K562 (cell line): ENCODE results near the gene MEF2D.

ENCODE experiments used
- CTCF ChIP-seq, 3 experiments: IDR thresholded peaks in 2 of 3; conservative IDR thresholded peaks in 1 of 3; 2 replicates each; pipeline ENCODE4 v1.5.1; 2011 to 2012; ENCODE audit warnings: low read length in 3 of 3, mild to moderate bottlenecking in 3 of 3, control low read depth in 2 of 3, improper control_type of control experiment in 1 of 3, inconsistent platforms in 1 of 3, low read depth in 1 of 3, mixed read lengths in 1 of 3, moderate library complexity in 1 of 3; ENCODE audit not compliant: insufficient read depth in 2 of 3
- HMBOX1 ChIP-seq: sonication (generic); IDR thresholded peaks from 2 replicates; pipeline ENCODE4 v1.6.1; 2016
- JUNB ChIP-seq: fragments of 450-650 bp; formaldehyde crosslinking; conservative IDR thresholded peaks from 2 replicates; pipeline ENCODE4 v1.4.0; 2020; ENCODE audit warnings: mild to moderate bottlenecking
- JUND ChIP-seq, 2 experiments: IDR thresholded peaks; 2 replicates in 1 of 2; 3 replicates in 1 of 2; pipeline ENCODE4 v1.6.1; 2011; ENCODE audit warnings: borderline replicate concordance in 2 of 2, low read depth in 2 of 2, low read length in 2 of 2, improper control_type of control experiment in 1 of 2, missing biosample characterization in 1 of 2, missing genetic modification characterization in 1 of 2, missing genetic modification reagents in 1 of 2
- MYNN ChIP-seq, 2 experiments: sonication (generic); formaldehyde crosslinking in 1 of 2; IDR thresholded peaks; 2 replicates each; pipeline versions ENCODE4 v1.5.0 to v1.6.1; 2016 to 2020; ENCODE audit warnings: antibody characterized with exemption in 1 of 2, missing genetic modification reagents in 1 of 2
- NBN ChIP-seq: fragments of 450-650 bp; IDR thresholded peaks from 2 replicates; pipeline ENCODE4 v1.6.1; 2016; ENCODE audit warnings: low read depth, mild to moderate bottlenecking
- SRF ChIP-seq, 2 experiments: fragments of 250-450, 450-650 bp in 1 of 2; sonication (Bioruptor Pico) in 1 of 2; sonication (generic) in 1 of 2; formaldehyde crosslinking; IDR thresholded peaks; 2 replicates each; pipeline versions ENCODE4 v1.5.0 to v1.5.1; 2020 to 2022; ENCODE audit warnings: mild to moderate bottlenecking in 1 of 2, missing genetic modification reagents in 1 of 2
- UBTF ChIP-seq, 2 experiments: IDR thresholded peaks; 2 replicates each; pipeline ENCODE4 v1.6.1; 2012; ENCODE audit warnings: improper control_type of control experiment in 2 of 2, low read depth in 2 of 2, low read length in 2 of 2, borderline replicate concordance in 1 of 2
- YY1 ChIP-seq, 3 experiments: IDR thresholded peaks; 2 replicates each; pipeline ENCODE4 v1.6.1; 2011; ENCODE audit warnings: low read length in 2 of 3, mild to moderate bottlenecking in 2 of 3, moderate library complexity in 2 of 3, borderline replicate concordance in 1 of 3, control low read depth in 1 of 3, low read depth in 1 of 3; ENCODE audit not compliant: insufficient read depth in 3 of 3, insufficient replicate concordance in 2 of 3, control insufficient read depth in 1 of 3, insufficient read length in 1 of 3; ENCODE audit errors: extremely low read depth in 1 of 3
- ZBTB26 ChIP-seq: fragments of 450-650 bp; formaldehyde crosslinking; IDR thresholded peaks from 2 replicates; pipeline ENCODE4 v1.4.0; 2022; ENCODE audit warnings: missing genetic modification characterization
- ZC3H11A ChIP-seq: IDR thresholded peaks from 2 replicates; pipeline ENCODE4 v1.6.1; 2012; ENCODE audit warnings: low read depth, low read length, improper control_type of control experiment

- TF ChIP-seq CTCF (IDR thresholded peaks at IDR 0.05 in 2 of 3, conservative IDR thresholded peaks at IDR 0.05 in 1 of 3; ENCODE audit: insufficient read depth in 2 of 3, low read depth in 1 of 3, low read length in 3 of 3) (no peak), YY1 (IDR thresholded peaks at IDR 0.05; ENCODE audit: borderline replicate concordance in 1 of 3, control insufficient read depth in 1 of 3, extremely low read depth in 1 of 3, insufficient read depth in 3 of 3, insufficient read length in 1 of 3, insufficient replicate concordance in 2 of 3, low read depth in 1 of 3, low read length in 2 of 3) (no peak), HMBOX1 (no peak), NBN (no peak), JUND (IDR thresholded peaks at IDR 0.05; ENCODE audit: borderline replicate concordance, low read depth, low read length) (no peak), JUND (tag; IDR thresholded peaks at IDR 0.05; ENCODE audit: borderline replicate concordance, low read depth, low read length) (no peak), ZC3H11A (no peak), SRF (CRISPR knock-in tag; IDR thresholded peaks at IDR 0.05) (no peak), JUNB (CRISPR knock-in tag) (no peak), ZBTB26 (CRISPR knock-in tag) (no peak), UBTF (IDR thresholded peaks at IDR 0.05; ENCODE audit: borderline replicate concordance in 1 of 2, low read depth in 2 of 2, low read length in 2 of 2) (peak in 1 of 2 experiments; percentile 3; a peak in 1 of 4 replicates), MYNN (IDR thresholded peaks at IDR 0.05) (no peak), MYNN (CRISPR knock-in tag; IDR thresholded peaks at IDR 0.05) (no peak)
Observed at GRCh38 chr1:156421939-156422601, 78.5 kb downstream of the MEF2D start.
